Measurements from ENCODE around the gene MTX2. TPM values are rescaled to one million over a fixed set of nuclear protein-coding genes. Genes with fewer than 3 reads are reported as not detected.
"Not testable (repeated sequence)": the region's sequence is repeated elsewhere in the genome, so short reads cannot be mapped to it uniquely, and the experiment has no call there.

The MTX2 gene
- total RNA-seq, 1 donor from 2014 or later = 19.5 TPM

DNA sequence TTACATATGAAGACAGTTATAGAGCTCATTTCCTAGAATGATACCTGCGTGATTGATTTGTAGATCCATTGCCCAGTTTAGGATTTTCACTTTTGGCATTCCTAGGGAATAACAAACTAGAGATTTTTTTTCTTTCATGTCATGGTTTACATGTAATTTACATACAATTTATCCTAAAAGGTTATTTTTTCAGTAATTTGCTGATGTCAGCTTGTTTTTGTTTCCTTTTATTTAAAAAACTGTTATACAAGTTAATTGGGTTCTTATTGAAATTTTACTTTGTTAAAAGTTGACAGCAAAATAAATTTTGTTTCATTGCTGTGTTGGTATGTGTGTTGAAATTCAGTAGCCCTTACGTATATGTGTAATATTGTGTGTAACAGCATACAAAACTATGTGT lies 23.4 kb downstream of the MTX2 start:
- no peaks in the 10 kb centered on the region for H3K27me3 Mint-ChIP-seq (ENCODE audit: unreplicated experiment)
- H3K4me3 Mint-ChIP-seq (ENCODE audit: unreplicated experiment) = no peak overlapping the region
- H3K9me3 Mint-ChIP-seq (ENCODE audit: unreplicated experiment) = no peaks in the 10 kb centered on the region
- H3K27ac Mint-ChIP-seq (ENCODE audit: unreplicated experiment) = no peak overlapping the region
- DNase-seq (ENCODE audit: low spot score) = no peak
- TF ChIP-seq, protein P1, sequence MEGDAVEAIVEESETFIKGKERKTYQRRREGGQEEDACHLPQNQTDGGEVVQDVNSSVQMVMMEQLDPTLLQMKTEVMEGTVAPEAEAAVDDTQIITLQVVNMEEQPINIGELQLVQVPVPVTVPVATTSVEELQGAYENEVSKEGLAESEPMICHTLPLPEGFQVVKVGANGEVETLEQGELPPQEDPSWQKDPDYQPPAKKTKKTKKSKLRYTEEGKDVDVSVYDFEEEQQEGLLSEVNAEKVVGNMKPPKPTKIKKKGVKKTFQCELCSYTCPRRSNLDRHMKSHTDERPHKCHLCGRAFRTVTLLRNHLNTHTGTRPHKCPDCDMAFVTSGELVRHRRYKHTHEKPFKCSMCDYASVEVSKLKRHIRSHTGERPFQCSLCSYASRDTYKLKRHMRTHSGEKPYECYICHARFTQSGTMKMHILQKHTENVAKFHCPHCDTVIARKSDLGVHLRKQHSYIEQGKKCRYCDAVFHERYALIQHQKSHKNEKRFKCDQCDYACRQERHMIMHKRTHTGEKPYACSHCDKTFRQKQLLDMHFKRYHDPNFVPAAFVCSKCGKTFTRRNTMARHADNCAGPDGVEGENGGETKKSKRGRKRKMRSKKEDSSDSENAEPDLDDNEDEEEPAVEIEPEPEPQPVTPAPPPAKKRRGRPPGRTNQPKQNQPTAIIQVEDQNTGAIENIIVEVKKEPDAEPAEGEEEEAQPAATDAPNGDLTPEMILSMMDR (IDR thresholded peaks at IDR 0.05; ENCODE audit: unreplicated experiment) = no peak
- no peaks in the 10 kb centered on the region for H3K36me3 Mint-ChIP-seq (ENCODE audit: low read depth, unreplicated experiment)
- no peaks in the 10 kb centered on the region for H3K4me1 Mint-ChIP-seq (ENCODE audit: unreplicated experiment)

DNA sequence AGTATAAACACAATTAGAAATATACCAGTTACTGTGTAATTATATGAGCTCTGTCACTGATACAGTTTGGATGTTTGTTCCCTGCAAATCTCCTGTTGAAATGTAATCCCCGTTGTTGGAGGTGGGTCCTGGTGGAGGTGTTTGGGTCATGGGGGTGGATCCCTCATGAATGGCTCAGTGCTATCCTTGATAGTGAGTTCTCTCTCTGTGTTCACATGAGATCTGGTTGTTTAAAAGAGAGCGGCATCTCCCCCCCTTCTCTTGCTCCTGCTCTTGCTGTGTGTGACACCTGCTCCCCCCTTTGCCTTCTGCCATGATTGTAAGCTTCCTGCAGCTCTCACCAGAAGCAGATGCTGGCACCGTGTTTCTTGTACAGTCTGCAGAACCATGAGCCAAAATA lies 24.1 kb downstream of the MTX2 start:
- no peak overlapping the region for H3K27ac Mint-ChIP-seq (ENCODE audit: unreplicated experiment)
- H3K9me3 Mint-ChIP-seq (ENCODE audit: unreplicated experiment) = no peaks in the 10 kb centered on the region
- H3K4me1 Mint-ChIP-seq (ENCODE audit: unreplicated experiment) = no peaks in the 10 kb centered on the region
- H3K36me3 Mint-ChIP-seq (ENCODE audit: low read depth, unreplicated experiment) = no peaks in the 10 kb centered on the region
- H3K4me3 Mint-ChIP-seq (ENCODE audit: unreplicated experiment) = no peak overlapping the region
- TF ChIP-seq, protein P1 (IDR thresholded peaks at IDR 0.05; ENCODE audit: unreplicated experiment) = no peak
- H3K27me3 Mint-ChIP-seq (ENCODE audit: unreplicated experiment) = no peaks in the 10 kb centered on the region
- no peak for DNase-seq (ENCODE audit: low spot score)

DNA sequence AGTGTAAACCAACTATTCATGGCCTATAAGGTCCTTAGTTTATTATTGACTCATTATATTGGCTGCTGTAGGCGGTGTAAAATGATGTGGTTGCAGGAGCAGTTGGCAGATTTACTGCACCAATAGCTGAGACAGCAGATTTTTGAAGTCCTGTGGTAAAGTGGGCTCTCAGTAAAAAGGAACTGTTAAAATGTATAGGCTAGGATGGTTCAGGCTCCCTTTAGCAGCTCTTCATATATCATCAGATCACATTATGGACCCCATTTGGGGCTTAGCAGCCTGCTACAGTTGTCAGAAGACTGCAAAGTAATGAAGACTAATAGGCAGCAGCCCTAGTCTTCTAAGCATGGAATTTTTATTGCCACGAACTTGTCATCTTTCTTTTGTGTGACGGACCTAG lies 27.8 kb downstream of the MTX2 start:
- H3K9me3 Mint-ChIP-seq (ENCODE audit: unreplicated experiment) = no peaks in the 10 kb centered on the region
- no peak for DNase-seq (ENCODE audit: low spot score)
- H3K36me3 Mint-ChIP-seq (ENCODE audit: low read depth, unreplicated experiment) = no peaks in the 10 kb centered on the region
- H3K4me1 Mint-ChIP-seq (ENCODE audit: unreplicated experiment) = no peaks in the 10 kb centered on the region
- no peak overlapping the region for H3K4me3 Mint-ChIP-seq (ENCODE audit: unreplicated experiment)
- TF ChIP-seq, protein P1 (IDR thresholded peaks at IDR 0.05; ENCODE audit: unreplicated experiment) = no peak
- no peaks in the 10 kb centered on the region for H3K27me3 Mint-ChIP-seq (ENCODE audit: unreplicated experiment)
- H3K27ac Mint-ChIP-seq (ENCODE audit: unreplicated experiment) = no peak overlapping the region

DNA sequence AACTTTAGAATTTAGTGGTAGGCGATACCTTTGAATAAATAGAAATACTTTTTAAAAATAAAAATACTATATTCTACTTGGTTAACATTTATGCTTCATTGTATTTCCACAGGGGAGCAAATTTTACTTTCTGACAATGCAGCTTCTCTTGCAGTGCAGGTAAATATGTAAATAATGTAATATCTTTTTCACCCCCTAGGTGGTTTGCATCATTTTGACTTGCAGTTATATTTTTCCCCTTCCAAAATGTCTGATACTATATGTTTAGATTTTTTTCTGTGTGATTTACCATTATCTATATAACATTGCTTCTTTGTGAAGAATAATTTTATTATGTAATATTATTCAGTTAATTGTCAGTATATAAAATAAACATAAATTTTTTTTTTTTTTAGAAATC lies 28.5 kb downstream of the MTX2 start:
- no peaks in the 10 kb centered on the region for H3K4me1 Mint-ChIP-seq (ENCODE audit: unreplicated experiment)
- TF ChIP-seq, protein P1 (IDR thresholded peaks at IDR 0.05; ENCODE audit: unreplicated experiment) = peak; percentile 55
- DNase-seq (ENCODE audit: low spot score) = no peak
- no peak overlapping the region for H3K4me3 Mint-ChIP-seq (ENCODE audit: unreplicated experiment)
- no peaks in the 10 kb centered on the region for H3K27me3 Mint-ChIP-seq (ENCODE audit: unreplicated experiment)
- H3K9me3 Mint-ChIP-seq (ENCODE audit: unreplicated experiment) = no peaks in the 10 kb centered on the region
- no peak overlapping the region for H3K27ac Mint-ChIP-seq (ENCODE audit: unreplicated experiment)
- H3K36me3 Mint-ChIP-seq (ENCODE audit: low read depth, unreplicated experiment) = no peaks in the 10 kb centered on the region

DNA sequence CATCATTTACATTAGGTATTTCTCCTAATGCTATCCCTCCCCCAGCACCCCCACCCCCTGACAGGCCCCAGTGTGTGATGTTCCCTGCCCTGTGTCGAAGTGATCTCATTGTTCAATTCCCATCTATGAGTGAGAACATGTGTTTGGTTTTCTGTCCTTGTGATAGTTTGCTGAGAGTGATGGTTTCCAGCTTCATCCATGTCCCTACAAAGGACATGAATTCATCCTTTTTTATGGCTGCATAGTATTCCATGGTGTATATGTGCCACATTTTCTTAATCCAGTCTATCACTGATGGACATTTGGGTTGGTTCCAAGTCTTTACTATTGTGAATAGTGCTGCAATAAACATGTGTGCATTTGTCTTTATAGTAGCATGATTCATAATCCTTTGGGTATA lies 36.8 kb downstream of the MTX2 start:
- not testable (repeated sequence) for H3K4me1 Mint-ChIP-seq (ENCODE audit: unreplicated experiment); H3K27ac Mint-ChIP-seq (ENCODE audit: unreplicated experiment); H3K4me3 Mint-ChIP-seq (ENCODE audit: unreplicated experiment); H3K27me3 Mint-ChIP-seq (ENCODE audit: unreplicated experiment); H3K9me3 Mint-ChIP-seq (ENCODE audit: unreplicated experiment); DNase-seq (ENCODE audit: low spot score)
- H3K36me3 Mint-ChIP-seq (ENCODE audit: low read depth, unreplicated experiment) = peaks cover 14% of the 10 kb centered on the region

DNA sequence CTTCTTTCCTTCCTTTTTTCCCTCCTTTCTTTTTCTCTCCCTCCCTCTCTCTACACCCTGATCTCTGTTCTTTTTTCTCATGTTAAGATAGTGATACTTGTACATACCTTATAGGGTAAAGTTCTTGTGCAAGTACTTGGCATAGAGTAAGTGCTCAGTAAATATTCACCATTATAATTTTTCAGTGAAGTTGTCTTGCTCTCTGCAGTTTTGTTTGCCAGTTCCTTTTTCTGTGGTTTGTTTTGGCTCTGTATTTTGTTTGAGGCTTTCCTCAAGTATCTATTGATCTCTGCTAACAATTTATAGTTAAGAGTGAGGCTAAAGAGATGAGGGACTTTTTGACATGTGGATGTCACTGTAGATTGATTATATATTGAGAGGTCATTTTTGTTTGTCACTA lies 48.0 kb downstream of the MTX2 start:
- Mint-ChIP-seq H3K9me3 (ENCODE audit: unreplicated experiment) (no peaks in the 10 kb centered on the region), H3K27ac (ENCODE audit: unreplicated experiment) (no peak overlapping the region), H3K4me3 (ENCODE audit: unreplicated experiment) (no peak overlapping the region), H3K27me3 (ENCODE audit: unreplicated experiment) (no peaks in the 10 kb centered on the region), H3K4me1 (ENCODE audit: unreplicated experiment) (no peaks in the 10 kb centered on the region), H3K36me3 (ENCODE audit: low read depth, unreplicated experiment) (no peaks in the 10 kb centered on the region)
- TF ChIP-seq, protein P1 (IDR thresholded peaks at IDR 0.05; ENCODE audit: unreplicated experiment) = no peak
- no peak for DNase-seq (ENCODE audit: low spot score)
